CD14-positive monocyte (primary cell): ENCODE measurements around the gene COQ8B. TPM values are rescaled to one million over a fixed set of nuclear protein-coding genes. Genes with fewer than 3 reads are reported as not detected.
A peak's percentile ranks its signal among the peaks of the same experiment; 100 is the strongest.

Experiments used
- DNase-seq, 3 donors: peaks; one replicate each; pipeline ENCODE4 v3.0.0-alpha.2; 2011 to 2022
- H2AFZ ChIP-seq: 2 replicates; pipeline ENCODE4 v1.6.0; 2012; ENCODE audit warnings: mild to moderate bottlenecking, low read depth, low read length, inconsistent platforms; ENCODE audit not compliant: insufficient read depth, poor library complexity, severe bottlenecking
- H3K27ac ChIP-seq, 2 donors: 1 replicate in 1 of 2; 2 replicates in 1 of 2; pipeline ENCODE4 v1.5.1; 2012 to 2013; ENCODE audit warnings: low read length in 2 of 2, control low read depth in 1 of 2, inconsistent platforms in 1 of 2, low read depth in 1 of 2, mild to moderate bottlenecking in 1 of 2
- H3K27me3 ChIP-seq, 2 donors: one replicate each; pipeline versions ENCODE4 v1.6.0 to v1.6.1; 2011 to 2013; ENCODE audit warnings: low read length in 2 of 2; ENCODE audit not compliant: control insufficient read depth in 2 of 2, insufficient read depth in 2 of 2
- H3K36me3 ChIP-seq, 2 donors: replicated peaks in 1 of 2; 1 replicate in 1 of 2; 2 replicates in 1 of 2; pipeline versions ENCODE4 v1.5.1 to v1.6.1; 2012 to 2013; ENCODE audit warnings: low read length in 2 of 2, control low read depth in 1 of 2, inconsistent platforms in 1 of 2, mild to moderate bottlenecking in 1 of 2; ENCODE audit not compliant: insufficient read depth in 2 of 2, control insufficient read depth in 1 of 2
- H3K4me1 ChIP-seq, 2 donors: 1 replicate in 1 of 2; 2 replicates in 1 of 2; pipeline versions ENCODE4 v1.5.1 to v1.6.1; 2012 to 2013; ENCODE audit warnings: low read length in 2 of 2, control low read depth in 1 of 2, inconsistent platforms in 1 of 2, mild to moderate bottlenecking in 1 of 2, moderate library complexity in 1 of 2; ENCODE audit not compliant: insufficient read depth in 2 of 2, control insufficient read depth in 1 of 2
- H3K4me2 ChIP-seq: replicated peaks from 2 replicates; pipeline ENCODE3; 2012; ENCODE audit warnings: low read length, moderate library complexity, mild to moderate bottlenecking; ENCODE audit not compliant: poor library complexity, severe bottlenecking; ENCODE audit errors: extremely low read depth
- H3K4me3 ChIP-seq, 3 experiments: fragments of 200-600 bp in 1 of 3; sonication (generic) in 1 of 3; replicated peaks in 1 of 3; 1 replicate in 2 of 3; 2 replicates in 1 of 3; pipeline ENCODE4 v1.5.1; 2011 to 2013; ENCODE audit warnings: low read length in 3 of 3, mild to moderate bottlenecking in 3 of 3, control low read depth in 2 of 3, low read depth in 2 of 3, inconsistent platforms in 1 of 3, moderate library complexity in 1 of 3
- H3K79me2 ChIP-seq: 2 replicates; pipeline ENCODE4 v1.6.0; 2012; ENCODE audit warnings: mild to moderate bottlenecking, control low read depth, inconsistent platforms, low read length, moderate library complexity; ENCODE audit not compliant: insufficient read depth
- H3K9ac ChIP-seq: 2 replicates; pipeline ENCODE4 v1.6.0; 2017; ENCODE audit warnings: low read length, mild to moderate bottlenecking; ENCODE audit not compliant: insufficient read depth, poor library complexity, severe bottlenecking
- H3K9me3 ChIP-seq, 2 donors: replicated peaks in 1 of 2; 1 replicate in 1 of 2; 2 replicates in 1 of 2; pipeline versions ENCODE4 v1.5.1 to v1.6.1; 2012 to 2013; ENCODE audit warnings: low read length in 2 of 2, control low read depth in 1 of 2; ENCODE audit not compliant: control insufficient read depth in 1 of 2, insufficient read depth in 1 of 2
- H4K20me1 ChIP-seq: 2 replicates; pipeline ENCODE4 v1.6.0; 2012; ENCODE audit warnings: mild to moderate bottlenecking, low read length, control low read depth, moderate library complexity; ENCODE audit not compliant: insufficient read depth
- H3K27ac Mint-ChIP-seq, 7 donors: one replicate each; pipeline ENCODE4 v1.8.0; 2020; ENCODE audit warnings: mild to moderate bottlenecking in 7 of 7, mixed read lengths in 7 of 7, moderate library complexity in 6 of 7, inconsistent platforms in 2 of 7
- H3K27me3 Mint-ChIP-seq, 3 donors: one replicate each; pipeline ENCODE4 v1.8.0; 2021 to 2022; ENCODE audit warnings: low read depth in 3 of 3, mild to moderate bottlenecking in 3 of 3, mixed read lengths in 3 of 3, moderate library complexity in 3 of 3, inconsistent platforms in 1 of 3
- H3K36me3 Mint-ChIP-seq, 2 donors: one replicate each; pipeline ENCODE4 v1.8.0; 2020; ENCODE audit warnings: mixed read lengths in 2 of 2, inconsistent platforms in 1 of 2, mild to moderate bottlenecking in 1 of 2
- H3K4me1 Mint-ChIP-seq: one replicate; pipeline ENCODE4 v1.8.0; 2020; ENCODE audit warnings: mild to moderate bottlenecking, mixed read lengths
- H3K4me3 Mint-ChIP-seq, 2 donors: one replicate each; pipeline ENCODE4 v1.8.0; 2020; ENCODE audit warnings: mild to moderate bottlenecking in 2 of 2, mixed read lengths in 2 of 2, moderate library complexity in 1 of 2
- H3K9me3 Mint-ChIP-seq, 7 donors: one replicate each; pipeline ENCODE4 v1.8.0; 2020 to 2022; ENCODE audit warnings: mixed read lengths in 7 of 7, mild to moderate bottlenecking in 6 of 7, moderate library complexity in 6 of 7, inconsistent platforms in 2 of 7
- CTCF ChIP-seq: fragments of 200-600 bp; IDR thresholded peaks from one replicate; pipeline ENCODE4 v1.8.0; 2022; ENCODE audit warnings: antibody characterized with exemption, mild to moderate bottlenecking
- WGBS: methylation state at CpG from one replicate; pipeline ENCODE4 v1.1.5; 2013; ENCODE audit warnings: missing lambda C conversion rate; ENCODE audit not compliant: insufficient coverage; 5-methylcytosine and 5-hydroxymethylcytosine counted together
- intact Hi-C, 2 donors: fragments of 100-400 bp; cut with micrococcal nuclease; formaldehyde crosslinking; loops; one replicate each; pipeline versions ENCODE4 v1.15.0 to v1.15.1; 2023
- polyA plus RNA-seq, 3 donors: library from polyadenylated mRNA; depleted of rRNA in 1 of 3; unstranded in 2 of 3; stranded (reverse) in 1 of 3; fragments of 300-500 nt in 2 of 3; fragments of >200 nt in 1 of 3; fragmentation: Illumina TruSeq in 2 of 3; gene quantifications; 1 replicate in 2 of 3; 2 replicates in 1 of 3; pipeline ENCODE4 v1.2.3, GENCODE V29; 2012 to 2021

The COQ8B gene
- polyA plus RNA-seq, 3 donors, result 16.0 to 44.0 (median 23.4) TPM

GRCh38 chr19:40726279-40726678, 9.6 kb upstream of the COQ8B start:
- 100% methylated on average over 3 of the region's 4 CpGs for WGBS
- H3K27ac Mint-ChIP-seq, result no peak overlapping the region
- peaks cover 0 to 1% (median 0%) of the 10 kb centered on the region in 3 donors for H3K27me3 Mint-ChIP-seq
- no peak for DNase-seq
- no peaks in the 10 kb centered on the region for H3K27me3 ChIP-seq
- H3K36me3 ChIP-seq, result peaks cover 52 to 84% of the 10 kb centered on the region in 2 donors
- no peak for TF ChIP-seq CTCF
- no peak overlapping the region for H3K4me2 ChIP-seq
- peaks cover 4 to 6% of the 10 kb centered on the region in 2 donors for H3K9me3 ChIP-seq
- H3K4me3 ChIP-seq, result no peak overlapping the region
- peaks cover 0 to 13% (median 7%) of the 10 kb centered on the region in 7 donors for H3K9me3 Mint-ChIP-seq
- peaks cover 69 to 82% of the 10 kb centered on the region in 2 donors for H3K36me3 Mint-ChIP-seq
- H3K4me3 Mint-ChIP-seq, result no peak overlapping the region
- no peak overlapping the region for H3K27ac ChIP-seq
- no peak overlapping the region for H3K9ac ChIP-seq
- peaks cover 13% of the 10 kb centered on the region for H3K4me1 Mint-ChIP-seq
- intact Hi-C loops, result no loop called here
- H3K4me1 ChIP-seq, result no peaks in the 10 kb centered on the region
- no peaks in the 10 kb centered on the region for H3K79me2 ChIP-seq
- H4K20me1 ChIP-seq, result peaks cover 17% of the 10 kb centered on the region
- H2AFZ ChIP-seq, result no peak overlapping the region

DNA sequence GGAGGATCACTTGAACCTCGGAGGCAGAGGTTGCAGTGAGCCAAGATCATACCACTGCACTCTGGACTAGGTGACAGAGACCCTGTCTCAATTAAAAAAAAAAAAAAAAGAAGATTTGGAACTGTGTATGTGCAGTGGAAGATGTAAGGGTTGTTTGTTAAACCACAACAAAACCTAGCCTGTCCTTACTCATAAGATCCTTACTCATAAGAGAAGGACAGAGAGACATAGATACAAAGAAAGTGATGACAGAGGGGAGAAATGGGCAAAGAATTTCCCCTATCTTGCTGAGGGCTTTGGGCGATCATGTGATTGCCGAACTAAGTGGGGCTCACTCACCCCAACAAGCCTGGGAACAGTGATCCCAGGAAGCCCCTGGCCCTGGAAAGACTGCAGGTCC, 8.2 kb upstream of the COQ8B start:
- peaks cover 4 to 6% of the 10 kb centered on the region in 2 donors for H3K9me3 ChIP-seq
- intact Hi-C loops, result no loop called here
- H3K36me3 ChIP-seq, result peaks cover 39 to 69% of the 10 kb centered on the region in 2 donors
- Mint-ChIP-seq H3K4me3 (no peak overlapping the region), H3K27me3 (peaks cover 0 to 1% (median 0%) of the 10 kb centered on the region in 3 donors), H3K4me1 (peaks cover 27% of the 10 kb centered on the region), H3K27ac (peak overlapping the region in 2 of 7 donors; percentile 19 to 32), H3K36me3 (peaks cover 59 to 70% of the 10 kb centered on the region in 2 donors), H3K9me3 (peaks cover 0 to 13% (median 7%) of the 10 kb centered on the region in 7 donors)
- 100% methylated on average over 2 of the region's 3 CpGs for WGBS
- H3K27ac ChIP-seq, result no peak overlapping the region
- H3K9ac ChIP-seq, result no peak overlapping the region
- H4K20me1 ChIP-seq, result peaks cover 17% of the 10 kb centered on the region
- H3K4me1 ChIP-seq, result peaks cover 13 to 14% of the 10 kb centered on the region in 2 donors
- H3K4me3 ChIP-seq, result no peak overlapping the region
- H3K79me2 ChIP-seq, result no peaks in the 10 kb centered on the region
- H3K4me2 ChIP-seq, result no peak overlapping the region
- no peak for DNase-seq
- TF ChIP-seq CTCF, result no peak
- H3K27me3 ChIP-seq, result no peaks in the 10 kb centered on the region
- H2AFZ ChIP-seq, result no peak overlapping the region
